NCI-H2196 (cell line): ENCODE results near the gene EHBP1.
"Not testable (repeated sequence)": the region's sequence is repeated elsewhere in the genome, so short reads cannot be mapped to it uniquely, and the experiment has no call there.

Source experiments
- DNase-seq: peaks from one replicate; lab custom pipeline; 2025; ENCODE audit not compliant: unreplicated experiment; lab: John Stamatoyannopoulos, UW

EHBP1 gene

DNA sequence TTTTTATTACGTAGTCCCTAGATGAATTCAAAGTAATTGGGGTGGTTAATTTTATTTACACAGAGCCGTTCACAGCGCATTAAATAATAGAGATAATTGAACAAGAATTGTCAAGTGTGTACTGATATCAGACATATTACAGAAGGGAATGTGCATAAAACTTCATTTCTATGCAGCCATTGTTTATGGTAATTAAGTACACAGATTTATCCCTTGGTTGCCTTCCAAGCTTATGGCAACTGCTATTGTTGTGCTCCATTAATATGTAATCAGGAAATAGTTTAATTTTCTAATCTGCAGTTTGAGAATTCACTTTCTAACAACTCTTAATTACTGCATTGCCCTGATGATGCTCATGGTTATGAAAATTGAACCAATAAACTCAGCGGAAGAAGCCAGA lies 297.8 kb downstream of the EHBP1 start:
- DNase-seq: no peak

GRCh38 chr2:63007813-63008458 lies 302.4 kb downstream of the EHBP1 start:
- no peak for DNase-seq

GRCh38 chr2:63008838-63009237 lies 303.3 kb downstream of the EHBP1 start:
- DNase-seq: no peak

DNA sequence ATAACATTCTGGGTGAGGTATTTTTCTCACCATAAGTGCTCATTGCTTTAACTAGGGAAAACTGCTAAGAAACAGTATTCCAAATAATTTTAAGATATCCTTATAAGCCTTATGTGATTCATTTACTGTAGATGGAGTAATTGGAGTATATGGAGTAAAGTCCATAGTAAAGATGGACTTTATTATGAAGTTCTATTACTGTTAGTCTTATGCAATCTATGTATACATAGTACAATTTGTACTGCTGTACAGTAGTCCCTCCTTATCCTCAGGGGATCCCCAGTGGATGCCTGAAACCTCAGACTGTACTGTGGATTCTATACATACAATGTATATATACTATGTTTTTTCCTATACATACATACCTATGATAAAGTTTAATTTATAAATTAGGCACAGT lies 304.0 kb downstream of the EHBP1 start:
- no peak for DNase-seq

- no peak for DNase-seq
Measured at GRCh38 chr2:63012541-63012940, 307.0 kb downstream of the EHBP1 start.

GRCh38 chr2:63013438-63013837 lies 307.9 kb downstream of the EHBP1 start:
- no peak for DNase-seq

DNA sequence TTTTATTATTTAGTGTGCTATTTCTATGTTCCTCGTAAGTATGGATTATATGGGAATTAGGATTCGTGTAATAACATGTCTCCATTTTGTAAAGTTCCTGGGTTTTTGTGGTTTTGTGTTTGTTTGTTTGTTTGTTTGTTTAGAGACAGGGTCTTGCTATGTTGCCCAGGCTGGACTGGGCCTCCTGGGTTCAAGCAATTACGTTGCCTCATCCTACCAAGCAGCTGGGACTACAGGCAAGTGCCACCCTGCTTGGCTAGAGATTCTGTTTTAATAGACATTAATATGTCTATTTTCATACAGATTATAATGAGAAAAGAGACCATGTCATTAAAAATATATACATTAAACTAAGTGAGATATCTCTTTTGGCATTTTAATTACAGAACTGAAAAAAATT lies 309.9 kb downstream of the EHBP1 start:
- no peak for DNase-seq

GRCh38 chr2:63018439-63018838 lies 312.9 kb downstream of the EHBP1 start:
- no peak for DNase-seq

GRCh38 chr2:63019686-63020085 lies 314.2 kb downstream of the EHBP1 start:
- not testable (repeated sequence) for DNase-seq

- DNase-seq: no peak
Measured at GRCh38 chr2:63023444-63023843, 317.9 kb downstream of the EHBP1 start.

DNA sequence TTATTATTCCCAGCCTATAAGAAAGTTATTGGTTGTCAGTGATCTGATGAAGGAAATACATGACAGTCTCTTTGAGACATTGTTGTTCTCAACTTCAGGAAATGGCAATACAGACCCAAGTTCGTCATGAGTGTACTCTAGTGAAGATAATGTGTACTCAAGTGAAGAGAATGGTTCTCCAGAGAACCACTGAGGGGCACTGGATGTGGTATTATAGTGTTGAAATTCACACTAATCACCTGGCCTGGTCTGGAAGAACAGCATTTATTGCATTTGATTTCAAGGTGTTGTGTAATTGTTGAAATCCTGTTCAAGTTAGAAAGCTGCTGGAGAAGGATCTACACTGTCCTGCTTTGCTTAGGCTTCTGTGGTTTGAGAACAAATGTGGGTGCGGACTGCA lies 321.7 kb downstream of the EHBP1 start:
- DNase-seq: no peak

DNA sequence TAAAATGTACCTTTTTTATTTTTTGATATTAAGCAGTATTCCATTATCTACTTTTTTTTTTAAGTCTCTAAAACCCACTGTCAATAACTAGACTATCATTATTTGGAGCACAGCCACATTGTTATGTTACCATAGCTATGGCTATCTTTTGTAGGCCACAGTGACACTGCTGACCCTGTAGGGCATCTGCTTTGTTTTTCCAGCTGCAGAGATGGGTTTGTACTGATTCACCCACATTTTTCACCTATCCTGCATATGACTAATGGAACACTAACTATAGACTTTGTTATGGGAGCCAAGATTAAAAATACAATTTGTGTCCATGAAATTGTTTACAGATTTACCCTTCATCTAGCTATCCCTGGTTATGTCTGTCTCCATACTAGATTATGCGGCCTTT lies 323.5 kb downstream of the EHBP1 start:
- DNase-seq: no peak

- no peak for DNase-seq
Measured at GRCh38 chr2:63034526-63034925, 329.0 kb downstream of the EHBP1 start.

DNA sequence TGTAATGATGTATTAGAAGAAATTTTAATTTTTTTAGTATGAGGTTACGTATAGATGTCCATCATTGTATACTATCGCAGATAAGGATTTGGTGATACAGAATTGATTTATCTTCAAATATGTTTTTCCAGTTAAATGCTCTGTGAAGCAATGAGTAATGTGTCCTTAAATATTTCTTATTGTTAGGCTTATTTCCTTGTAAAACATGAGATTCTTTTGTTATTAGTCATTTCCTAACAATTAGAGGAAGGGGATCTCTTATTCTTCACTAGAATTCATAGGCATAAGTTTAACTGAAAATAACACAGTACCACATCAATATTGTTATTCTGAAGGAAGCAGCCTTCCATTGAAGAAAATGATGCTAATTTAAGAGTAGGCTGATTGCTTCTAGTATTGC lies 329.7 kb downstream of the EHBP1 start:
- DNase-seq: no peak

- no peak for DNase-seq
Measured at GRCh38 chr2:63035660-63036059, 330.1 kb downstream of the EHBP1 start.

DNA sequence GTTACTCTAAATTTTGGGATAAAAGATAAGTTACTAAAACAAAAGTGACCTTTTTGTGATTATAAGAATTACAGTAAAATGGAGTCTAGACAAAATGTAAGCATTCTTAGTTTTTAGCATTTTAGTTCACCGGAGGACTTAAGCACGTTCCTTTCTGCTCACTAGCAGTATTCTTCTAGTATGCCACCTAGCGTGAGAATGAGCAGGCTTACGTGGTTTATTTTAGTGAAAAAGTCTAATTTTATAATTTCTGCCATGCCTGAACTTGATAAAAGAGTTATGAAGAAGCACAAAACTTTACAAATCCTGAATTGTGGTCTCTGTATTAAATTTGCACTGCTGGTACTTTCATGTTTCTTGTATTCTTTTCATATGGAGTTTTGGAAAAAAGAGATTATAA lies 332.5 kb downstream of the EHBP1 start:
- DNase-seq: no peak

GRCh38 chr2:63040586-63040985 lies 335.1 kb downstream of the EHBP1 start:
- no peak for DNase-seq

DNA sequence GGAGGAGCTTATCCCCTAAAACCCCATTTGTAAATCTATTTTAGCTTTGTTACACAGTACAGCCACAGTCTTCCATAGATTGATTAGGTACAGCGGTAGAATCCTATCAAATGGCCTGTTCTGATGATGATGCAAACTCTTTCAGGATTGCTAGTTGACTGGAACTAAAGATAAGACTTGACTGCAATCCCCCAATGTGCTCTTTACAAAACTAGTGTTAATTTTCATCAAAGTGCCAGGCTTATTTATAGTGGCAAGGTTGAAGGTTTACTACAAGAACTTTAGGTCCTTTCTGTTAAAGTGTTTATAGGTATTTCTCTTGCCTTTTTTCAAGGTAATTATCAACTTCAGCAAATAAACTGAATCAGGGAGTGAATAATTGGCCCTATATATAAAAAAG lies 336.1 kb downstream of the EHBP1 start:
- DNase-seq: no peak

- DNase-seq: no peak
Measured at GRCh38 chr2:63044362-63045327, 339.1 kb downstream of the EHBP1 start.

DNA sequence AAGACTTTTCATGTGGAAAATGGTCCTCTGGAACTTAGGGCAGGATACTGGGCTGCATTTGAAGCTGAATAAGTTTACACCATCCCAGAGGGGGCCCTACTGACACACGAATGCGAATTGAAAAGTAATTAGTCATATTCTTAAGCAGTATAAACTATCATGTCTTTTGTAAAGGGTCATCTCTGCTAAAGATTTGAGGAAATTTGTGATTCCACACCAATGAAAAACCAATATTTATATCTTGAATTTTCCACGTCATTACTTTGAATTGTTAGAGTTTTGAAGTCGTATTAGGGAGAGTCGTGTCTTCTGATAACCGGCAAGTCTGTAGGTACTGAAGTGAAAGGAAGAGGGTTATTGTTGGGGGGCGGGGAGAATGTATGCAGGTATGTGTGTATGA lies 341.0 kb downstream of the EHBP1 start:
- DNase-seq: no peak

DNA sequence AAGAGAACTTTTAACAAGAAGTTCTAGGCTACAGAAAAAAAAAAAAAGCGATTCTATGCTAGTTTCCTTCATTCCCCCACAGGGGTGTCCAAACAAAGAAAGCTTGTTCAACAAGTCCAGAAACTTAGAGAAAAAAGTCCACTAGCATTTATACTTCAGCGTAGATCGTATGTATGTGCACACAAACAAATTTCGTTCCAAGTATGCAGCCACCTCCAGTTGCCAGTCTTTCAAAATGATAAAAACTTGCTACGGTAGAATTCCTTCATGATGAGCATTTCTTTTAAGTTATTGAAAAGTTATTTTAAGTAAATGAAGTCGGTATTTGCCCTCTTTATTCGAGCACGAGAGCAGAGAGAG lies 341.4 kb downstream of the EHBP1 start:
- DNase-seq: no peak
